ENCODE measurements around the gene LGALS12.

Gene LGALS12

GRCh38 chr11:63564056-63564774, 58.3 kb downstream of the LGALS12 start:
- DNase-seq = no peak

- DNase-seq = no peak
Observed at GRCh38 chr11:63564784-63565350, 59.0 kb downstream of the LGALS12 start.
